Astrocyte of the spinal cord (primary cell): ENCODE results near the gene TSPEAR.
A peak's percentile ranks its signal among the peaks of the same experiment; 100 is the strongest.

ENCODE experiments used
- DNase-seq: peaks from one replicate; pipeline ENCODE4 v3.0.0; 2011; ENCODE audit warnings: low read depth, low spot score
- H3K4me3 ChIP-seq: 2 replicates; pipeline ENCODE4 v1.5.1; 2011; ENCODE audit warnings: low read depth, mild to moderate bottlenecking, low read length, moderate library complexity
- CTCF ChIP-seq: IDR thresholded peaks from 2 replicates; pipeline ENCODE4 v1.5.1; 2012; ENCODE audit warnings: low read depth, mild to moderate bottlenecking, low read length, inconsistent platforms
- in situ Hi-C: cut with HindIII; loops from 2 replicates; pipeline ENCODE4 v1.10.0; 2017; ENCODE audit warnings: low sequenced_read_pairs

TSPEAR gene

DNA sequence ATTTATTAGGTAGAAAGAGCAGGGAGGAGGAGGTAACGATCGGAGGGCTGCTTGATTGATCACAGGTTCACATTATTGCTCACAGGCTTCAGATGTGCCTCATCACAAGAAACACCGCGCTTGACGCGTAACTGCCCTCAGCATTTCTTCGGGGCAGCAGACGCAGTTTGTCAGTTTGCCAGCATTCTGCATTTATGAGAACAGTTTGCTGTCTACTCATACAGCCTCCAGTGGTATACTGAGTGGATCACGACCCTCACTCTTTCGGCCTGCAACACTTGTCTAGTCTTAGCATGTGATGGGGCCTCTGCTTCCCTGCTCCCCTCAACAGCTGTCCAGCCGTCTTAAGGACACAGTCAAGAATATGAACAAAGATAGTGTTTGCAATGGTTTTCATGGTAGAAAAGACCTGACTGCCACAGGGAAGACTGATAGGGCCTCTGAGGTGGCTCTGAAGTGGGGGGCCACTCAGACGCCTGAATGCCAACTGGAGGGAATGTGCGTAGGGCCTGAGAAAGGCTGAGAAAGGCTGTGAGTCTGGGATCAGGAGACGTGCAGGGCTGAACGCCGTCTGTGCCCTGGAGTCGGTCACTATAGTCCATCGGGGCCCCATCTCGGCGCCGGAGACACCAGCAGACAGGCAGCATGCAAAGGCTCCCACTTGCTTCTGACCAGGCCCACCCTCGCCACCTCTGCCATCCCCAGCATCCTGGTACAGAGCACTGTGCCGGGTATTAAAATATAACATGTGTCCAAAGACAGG, 45.2 kb upstream of the TSPEAR start:
- TF ChIP-seq CTCF, result no peak
- H3K4me3 ChIP-seq, result no peak overlapping the region
- in situ Hi-C loops, result no loop called here
- no peak for DNase-seq

- peak; percentile 33 for TF ChIP-seq CTCF
- peak; percentile 73 for DNase-seq
Measured at GRCh38 chr21:44755227-44755626, 43.9 kb upstream of the TSPEAR start.

GRCh38 chr21:44753357-44753756, 42.0 kb upstream of the TSPEAR start:
- H3K4me3 ChIP-seq, result no peak overlapping the region
- no peak for DNase-seq
- no peak for TF ChIP-seq CTCF
- in situ Hi-C loops, result no loop called here

More at GRCh38 chr21:44755227-44755626, 43.9 kb upstream of the TSPEAR start:
- in situ Hi-C loops, result no loop called here
- H3K4me3 ChIP-seq, result no peak overlapping the region

DNA sequence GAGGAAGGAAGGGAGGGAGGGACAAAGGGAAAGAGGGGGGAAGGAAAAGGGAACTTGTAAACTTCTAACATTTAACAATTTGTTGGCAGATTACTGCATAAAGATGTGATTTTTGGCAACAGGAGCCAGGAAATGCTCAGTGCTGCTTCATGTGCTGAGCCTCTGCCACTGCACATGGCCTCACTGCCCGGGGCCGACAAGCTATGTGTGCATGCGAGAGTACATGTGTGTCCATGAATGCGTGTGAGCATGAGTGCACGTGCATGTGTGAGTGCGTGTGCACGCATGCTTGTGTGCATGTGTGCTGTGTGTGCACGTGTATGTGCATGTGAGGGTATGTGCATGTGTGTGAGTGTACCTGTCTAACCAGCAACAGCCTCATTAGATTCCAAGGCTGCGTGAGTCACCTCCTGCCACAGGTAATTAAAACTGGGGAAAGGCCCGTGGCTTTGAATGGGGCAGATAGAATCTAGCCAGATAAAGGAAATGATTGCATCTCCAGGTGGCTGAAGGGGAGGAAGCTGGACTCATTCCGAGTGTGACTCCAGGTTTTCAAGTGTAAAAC, 41.4 kb upstream of the TSPEAR start:
- TF ChIP-seq CTCF, result no peak
- DNase-seq, result no peak
- H3K4me3 ChIP-seq, result no peak overlapping the region
- in situ Hi-C loops, result no loop called here

GRCh38 chr21:44751799-44752636, 40.6 kb upstream of the TSPEAR start:
- no peak for DNase-seq
- in situ Hi-C loops, result no loop called here
- H3K4me3 ChIP-seq, result no peak overlapping the region
- no peak for TF ChIP-seq CTCF

GRCh38 chr21:44751186-44751798, 39.9 kb upstream of the TSPEAR start:
- in situ Hi-C loops, result no loop called here
- no peak overlapping the region for H3K4me3 ChIP-seq
- no peak for TF ChIP-seq CTCF
- DNase-seq, result no peak
